ENCODE measurements around the gene SF3A1. TPM values are rescaled to one million over a fixed set of nuclear protein-coding genes. Genes with fewer than 3 reads are reported as not detected.

The SF3A1 gene
- total RNA-seq, 1 donor from 2014 or later, result 78.3 TPM

GRCh38 chr22:30301995-30302809 is 54.5 kb downstream of the SF3A1 start:
- no peak for DNase-seq (ENCODE audit: extremely low spot score in 2 of 2)
- no peaks in the 10 kb centered on the region for H3K27me3 ChIP-seq
- H3K36me3 ChIP-seq, result peaks cover 0 to 37% of the 10 kb centered on the region in 2 donors
- peak overlapping the region; percentile 75 for H3K27ac ChIP-seq
- H3K9me3 ChIP-seq, result no peaks in the 10 kb centered on the region
- intact Hi-C loops (cut with DNase I), result no loop called here
- TF ChIP-seq POLR2A (IDR thresholded peaks at IDR 0.05) (no peak), POLR2AphosphoS5 (IDR thresholded peaks at IDR 0.05; ENCODE audit: insufficient read depth in 1 of 2, low read depth in 1 of 2) (peak; percentile 53 to 55)
- peaks cover 99% of the 10 kb centered on the region for H3K4me1 ChIP-seq
- H3K4me3 ChIP-seq, result no peak overlapping the region

DNA sequence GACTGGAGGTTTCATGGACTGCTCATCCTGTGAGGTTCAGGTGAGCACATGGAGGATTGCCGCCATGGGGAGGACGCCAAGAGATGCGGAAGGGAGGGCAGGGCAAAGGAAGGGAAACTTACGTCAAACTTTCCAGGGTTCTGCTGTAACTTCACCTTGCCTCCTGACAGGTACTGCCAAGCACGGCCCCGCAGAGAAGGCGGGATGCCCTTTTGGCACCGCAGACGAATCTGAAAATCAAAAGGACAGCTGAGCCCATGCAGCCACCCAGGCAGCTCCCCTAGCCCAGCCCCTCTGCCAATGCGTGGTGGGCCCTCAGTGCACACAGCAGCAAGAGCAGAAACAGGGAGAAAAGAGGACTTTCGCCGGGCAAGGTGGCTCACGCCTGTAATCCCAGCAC is 57.4 kb downstream of the SF3A1 start:
- TF ChIP-seq POLR2AphosphoS5 (IDR thresholded peaks at IDR 0.05; ENCODE audit: insufficient read depth in 1 of 2, low read depth in 1 of 2) (no peak), CTCF (IDR thresholded peaks at IDR 0.05) (no peak), POLR2A (IDR thresholded peaks at IDR 0.05) (no peak)
- Histone ChIP-seq H3K27ac (peak overlapping the region; percentile 49), H3K27me3 (no peaks in the 10 kb centered on the region), H3K36me3 (peaks cover 0 to 57% of the 10 kb centered on the region in 2 donors), H3K4me1 (peaks cover 86% of the 10 kb centered on the region), H3K4me3 (no peak overlapping the region), H3K9me3 (no peaks in the 10 kb centered on the region)
- no peak for DNase-seq (ENCODE audit: extremely low spot score in 2 of 2)
- intact Hi-C loops (cut with DNase I), result no loop called here

GRCh38 chr22:30297991-30298701 is 58.5 kb downstream of the SF3A1 start:
- DNase-seq (ENCODE audit: extremely low spot score in 2 of 2), result no peak
- intact Hi-C loops (cut with DNase I), result no loop called here
- Histone ChIP-seq H3K27me3 (no peaks in the 10 kb centered on the region), H3K9me3 (no peaks in the 10 kb centered on the region), H3K4me1 (peaks cover 79% of the 10 kb centered on the region), H3K4me3 (no peak overlapping the region), H3K36me3 (peaks cover 0 to 69% of the 10 kb centered on the region in 2 donors), H3K27ac (peak overlapping the region; percentile 49)
- no peak for TF ChIP-seq CTCF (IDR thresholded peaks at IDR 0.05)
- TF ChIP-seq POLR2A (IDR thresholded peaks at IDR 0.05), result no peak
- peak in 1 of 2 donors; percentile 42 for TF ChIP-seq POLR2AphosphoS5 (IDR thresholded peaks at IDR 0.05; ENCODE audit: insufficient read depth in 1 of 2, low read depth in 1 of 2)

DNA sequence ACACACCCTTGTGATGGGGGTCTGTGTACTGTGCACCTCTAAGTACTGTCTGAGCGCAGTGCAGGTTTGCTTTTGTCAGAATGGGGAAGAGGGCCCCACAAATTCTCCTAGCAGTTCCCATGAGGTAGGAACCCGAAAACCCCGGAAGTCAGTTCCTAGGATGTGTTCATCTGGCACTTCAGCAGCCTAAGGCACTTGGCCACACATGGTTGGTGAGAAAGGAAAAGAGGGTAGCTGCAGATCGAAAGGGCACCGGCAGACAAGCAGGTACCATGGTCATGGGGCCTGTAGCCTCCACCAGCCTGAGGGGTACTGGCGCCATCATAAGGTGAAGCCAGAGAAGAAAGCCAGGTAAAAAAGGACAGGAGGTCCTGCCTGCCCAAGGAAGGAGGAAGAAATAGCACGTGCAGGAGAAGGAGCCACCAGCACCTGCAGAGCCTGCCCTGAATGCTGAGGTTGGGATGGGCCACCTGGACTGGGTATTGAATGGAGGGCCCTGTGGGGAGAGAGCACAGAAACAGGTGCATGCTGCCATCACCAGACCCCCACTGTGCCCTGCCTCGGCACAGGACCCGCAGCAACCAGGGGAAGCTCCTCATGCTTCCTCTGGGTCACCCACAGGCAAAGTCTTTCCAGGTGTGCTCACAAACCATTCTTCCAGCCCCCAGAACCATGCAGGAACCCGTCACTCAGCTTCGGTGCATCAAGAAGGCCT is 59.3 kb downstream of the SF3A1 start:
- intact Hi-C loops (cut with DNase I), result no loop called here
- no peak overlapping the region for H3K4me3 ChIP-seq
- TF ChIP-seq POLR2A (IDR thresholded peaks at IDR 0.05) (no peak), POLR2AphosphoS5 (IDR thresholded peaks at IDR 0.05; ENCODE audit: insufficient read depth in 1 of 2, low read depth in 1 of 2) (no peak), CTCF (IDR thresholded peaks at IDR 0.05) (no peak)
- peaks cover 79% of the 10 kb centered on the region for H3K4me1 ChIP-seq
- no peaks in the 10 kb centered on the region for H3K27me3 ChIP-seq
- peaks cover 0 to 76% of the 10 kb centered on the region in 2 donors for H3K36me3 ChIP-seq
- H3K9me3 ChIP-seq, result no peaks in the 10 kb centered on the region
- no peak for DNase-seq (ENCODE audit: extremely low spot score in 2 of 2)
- H3K27ac ChIP-seq, result no peak overlapping the region

DNA sequence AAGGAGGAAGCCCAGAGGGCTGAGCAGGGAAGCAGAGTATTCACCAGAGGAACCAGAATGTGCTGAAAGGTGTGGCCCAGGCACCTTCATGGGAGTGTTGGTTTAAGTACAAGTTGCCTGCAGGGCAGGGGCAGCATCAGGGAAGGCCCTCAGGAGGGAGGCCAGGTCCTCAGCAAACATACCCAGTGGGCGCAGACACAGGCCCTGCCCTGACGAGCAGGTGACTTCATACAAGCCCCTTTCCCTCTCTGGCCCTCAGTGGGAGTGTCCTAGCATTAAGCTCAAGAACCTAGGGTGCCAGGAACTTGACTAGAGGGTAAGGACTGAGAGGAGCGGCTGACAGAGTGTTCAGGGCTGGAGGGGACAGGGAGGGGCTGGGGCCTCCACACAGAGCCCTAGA is 59.9 kb downstream of the SF3A1 start:
- intact Hi-C loops (cut with DNase I), result no loop called here
- no peak overlapping the region for H3K27ac ChIP-seq
- H3K9me3 ChIP-seq, result no peaks in the 10 kb centered on the region

More for the DNA sequence above, 59.9 kb downstream of the SF3A1 start:
- no peaks in the 10 kb centered on the region for H3K27me3 ChIP-seq
- H3K4me1 ChIP-seq, result peaks cover 79% of the 10 kb centered on the region
- peaks cover 0 to 81% of the 10 kb centered on the region in 2 donors for H3K36me3 ChIP-seq
- H3K4me3 ChIP-seq, result no peak overlapping the region
- DNase-seq (ENCODE audit: extremely low spot score in 2 of 2), result no peak
- no peak for TF ChIP-seq CTCF (IDR thresholded peaks at IDR 0.05)
- TF ChIP-seq POLR2AphosphoS5 (IDR thresholded peaks at IDR 0.05; ENCODE audit: insufficient read depth in 1 of 2, low read depth in 1 of 2), result no peak
- TF ChIP-seq POLR2A (IDR thresholded peaks at IDR 0.05), result no peak

Measured in vagina (tissue), 2 donors.